Thoracic aorta (tissue), 2 donors: Measurements from ENCODE around the gene IER3. TPM values are rescaled to one million over a fixed set of nuclear protein-coding genes. Genes with fewer than 3 reads are reported as not detected.

Experiments used
- ATAC-seq: fragments of 150-250 bp; one replicate; pipeline ENCODE4 v1.8.0; 2017; ENCODE audit warnings: low read depth; ENCODE audit not compliant: insufficient number of reproducible peaks, low FRiP score
- DNase-seq: peaks from one replicate; pipeline ENCODE4 v3.0.0-alpha.2; 2020; ENCODE audit warnings: low spot score
- H3K27ac ChIP-seq, 2 donors: fragments of 200-600 bp; sonication (generic); 1 replicate in 1 of 2; 2 replicates in 1 of 2; pipeline ENCODE4 v1.5.1; 2016; ENCODE audit warnings: mild to moderate bottlenecking in 2 of 2, moderate library complexity in 2 of 2
- H3K27me3 ChIP-seq: fragments of 200-600 bp; sonication (generic); replicated peaks from 2 replicates; pipeline ENCODE4 v1.6.0; 2016; ENCODE audit warnings: mild to moderate bottlenecking; ENCODE audit not compliant: insufficient read depth
- H3K36me3 ChIP-seq: fragments of 200-600 bp; sonication (generic); one replicate; pipeline ENCODE4 v1.5.1; 2016
- H3K4me1 ChIP-seq, 2 donors: fragments of 200-600 bp; sonication (generic); 1 replicate in 1 of 2; 2 replicates in 1 of 2; pipeline versions ENCODE4 v1.5.1 to v1.6.0; 2016; ENCODE audit warnings: low read depth in 2 of 2, mild to moderate bottlenecking in 1 of 2; ENCODE audit not compliant: control insufficient read depth in 1 of 2
- H3K4me3 ChIP-seq: fragments of 200-600 bp; sonication (generic); 2 replicates; pipeline ENCODE4 v1.5.1; 2016; ENCODE audit warnings: mild to moderate bottlenecking
- H3K9me3 ChIP-seq: fragments of 200-600 bp; sonication (generic); 2 replicates; pipeline ENCODE4 v1.5.1; 2016
- total RNA-seq, 2 donors: library from RNA; depleted of rRNA; stranded (reverse); fragments of >200 nt; gene quantifications; one replicate each; pipeline versions ENCODE4 v1.1.0 to v1.2.3, GENCODE V29; 2016
- TF ChIP-seq, protein P1 (sequence below): fragments of 200-600 bp; sonication (generic); IDR thresholded peaks from one replicate; pipeline ENCODE4 v1.5.1; 2019; ENCODE audit warnings: antibody characterized with exemption

IER3 gene
- total RNA-seq, 2 donors from 2014 or later, result 43.5 to 43.8 TPM

DNA sequence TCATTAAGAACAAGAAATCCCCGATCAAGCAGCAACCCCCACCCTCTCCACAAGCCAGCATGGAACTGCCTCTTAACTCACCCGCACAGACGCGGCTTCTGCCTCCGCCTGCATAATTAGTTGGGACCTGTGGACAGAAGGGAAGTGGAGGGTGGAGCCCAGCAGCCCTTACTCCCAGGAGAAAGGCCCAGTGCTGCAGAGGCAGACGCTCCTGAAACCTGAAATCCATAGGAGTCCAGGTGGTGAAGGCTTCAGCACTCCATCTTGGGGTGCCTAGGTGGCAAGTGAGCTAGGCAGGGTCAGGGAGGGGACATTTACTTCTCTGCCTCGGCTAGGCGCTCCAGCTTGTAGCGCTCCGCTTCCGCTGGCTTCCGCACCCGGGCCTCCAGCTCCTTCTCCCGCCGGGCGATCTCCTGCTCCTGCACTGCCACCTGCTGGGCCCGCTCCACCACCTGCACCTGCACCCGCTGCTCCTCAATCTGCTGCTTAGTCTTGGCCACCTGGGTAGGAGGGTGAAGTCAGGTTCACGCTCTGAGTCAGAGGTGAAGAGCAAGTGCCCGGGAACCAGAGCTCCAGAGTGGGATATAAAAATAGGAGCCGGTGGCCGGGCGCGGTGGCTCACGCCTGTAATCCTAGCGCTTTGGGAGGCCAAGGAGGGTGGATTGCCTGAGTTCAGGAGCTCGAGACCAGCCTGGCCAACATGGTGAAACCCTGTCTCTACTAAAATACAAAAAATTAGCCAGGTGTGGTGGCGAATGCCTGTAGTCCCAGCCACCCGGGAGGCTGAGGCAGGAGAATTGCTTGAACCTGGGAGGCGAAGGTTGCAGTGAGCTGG lies 13.5 kb downstream of the IER3 start:
- peaks cover 3 to 26% of the 10 kb centered on the region in 2 donors for H3K4me1 ChIP-seq
- DNase-seq (no peak), ATAC-seq (no peak)
- no peaks in the 10 kb centered on the region for H3K27me3 ChIP-seq
- H3K36me3 ChIP-seq, result peaks cover 74% of the 10 kb centered on the region
- no peak overlapping the region for H3K4me3 ChIP-seq
- peak overlapping the region; percentile 34 to 50 for H3K27ac ChIP-seq
- TF ChIP-seq, protein P1, sequence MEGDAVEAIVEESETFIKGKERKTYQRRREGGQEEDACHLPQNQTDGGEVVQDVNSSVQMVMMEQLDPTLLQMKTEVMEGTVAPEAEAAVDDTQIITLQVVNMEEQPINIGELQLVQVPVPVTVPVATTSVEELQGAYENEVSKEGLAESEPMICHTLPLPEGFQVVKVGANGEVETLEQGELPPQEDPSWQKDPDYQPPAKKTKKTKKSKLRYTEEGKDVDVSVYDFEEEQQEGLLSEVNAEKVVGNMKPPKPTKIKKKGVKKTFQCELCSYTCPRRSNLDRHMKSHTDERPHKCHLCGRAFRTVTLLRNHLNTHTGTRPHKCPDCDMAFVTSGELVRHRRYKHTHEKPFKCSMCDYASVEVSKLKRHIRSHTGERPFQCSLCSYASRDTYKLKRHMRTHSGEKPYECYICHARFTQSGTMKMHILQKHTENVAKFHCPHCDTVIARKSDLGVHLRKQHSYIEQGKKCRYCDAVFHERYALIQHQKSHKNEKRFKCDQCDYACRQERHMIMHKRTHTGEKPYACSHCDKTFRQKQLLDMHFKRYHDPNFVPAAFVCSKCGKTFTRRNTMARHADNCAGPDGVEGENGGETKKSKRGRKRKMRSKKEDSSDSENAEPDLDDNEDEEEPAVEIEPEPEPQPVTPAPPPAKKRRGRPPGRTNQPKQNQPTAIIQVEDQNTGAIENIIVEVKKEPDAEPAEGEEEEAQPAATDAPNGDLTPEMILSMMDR, result peak; percentile 43
- no peaks in the 10 kb centered on the region for H3K9me3 ChIP-seq

DNA sequence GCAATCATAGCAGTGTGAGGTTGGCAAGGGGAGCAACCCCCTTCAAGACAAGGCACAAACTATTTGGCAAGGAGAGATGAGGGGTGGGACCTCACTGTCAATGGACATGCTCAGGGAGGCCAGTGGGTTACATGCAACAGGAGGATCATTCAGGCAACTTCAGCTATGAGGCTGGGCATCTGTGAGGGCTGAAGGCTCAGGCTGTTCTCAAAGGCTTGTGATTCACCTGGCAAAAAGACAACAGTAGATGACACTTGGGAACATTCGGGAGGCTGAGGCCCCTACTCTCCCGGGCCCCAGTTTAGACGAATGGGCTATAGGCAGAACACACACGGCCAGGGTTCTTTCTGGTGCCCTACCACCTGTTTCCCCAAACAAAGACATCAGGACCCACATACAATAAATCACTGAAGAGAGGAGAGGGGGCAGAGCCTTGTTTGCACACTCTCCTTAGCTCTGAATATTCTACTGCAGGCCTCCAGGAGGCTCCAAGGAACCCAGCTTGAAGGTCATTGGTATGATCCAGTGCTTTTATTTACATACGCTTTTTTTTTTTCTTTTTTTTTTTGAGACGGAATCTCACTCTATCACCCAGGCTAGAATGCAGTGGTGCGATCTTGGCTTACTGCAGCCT lies 16.3 kb downstream of the IER3 start:
- H3K27me3 ChIP-seq, result no peaks in the 10 kb centered on the region
- H3K9me3 ChIP-seq, result no peaks in the 10 kb centered on the region
- peaks cover 12 to 50% of the 10 kb centered on the region in 2 donors for H3K4me1 ChIP-seq
- TF ChIP-seq, protein P1, result peak; percentile 10
- DNase-seq, result no peak
- H3K27ac ChIP-seq, result peak overlapping the region in 1 of 2 donors; percentile 32
- H3K36me3 ChIP-seq, result peaks cover 77% of the 10 kb centered on the region
- no peak overlapping the region for H3K4me3 ChIP-seq
- ATAC-seq, result no peak

DNA sequence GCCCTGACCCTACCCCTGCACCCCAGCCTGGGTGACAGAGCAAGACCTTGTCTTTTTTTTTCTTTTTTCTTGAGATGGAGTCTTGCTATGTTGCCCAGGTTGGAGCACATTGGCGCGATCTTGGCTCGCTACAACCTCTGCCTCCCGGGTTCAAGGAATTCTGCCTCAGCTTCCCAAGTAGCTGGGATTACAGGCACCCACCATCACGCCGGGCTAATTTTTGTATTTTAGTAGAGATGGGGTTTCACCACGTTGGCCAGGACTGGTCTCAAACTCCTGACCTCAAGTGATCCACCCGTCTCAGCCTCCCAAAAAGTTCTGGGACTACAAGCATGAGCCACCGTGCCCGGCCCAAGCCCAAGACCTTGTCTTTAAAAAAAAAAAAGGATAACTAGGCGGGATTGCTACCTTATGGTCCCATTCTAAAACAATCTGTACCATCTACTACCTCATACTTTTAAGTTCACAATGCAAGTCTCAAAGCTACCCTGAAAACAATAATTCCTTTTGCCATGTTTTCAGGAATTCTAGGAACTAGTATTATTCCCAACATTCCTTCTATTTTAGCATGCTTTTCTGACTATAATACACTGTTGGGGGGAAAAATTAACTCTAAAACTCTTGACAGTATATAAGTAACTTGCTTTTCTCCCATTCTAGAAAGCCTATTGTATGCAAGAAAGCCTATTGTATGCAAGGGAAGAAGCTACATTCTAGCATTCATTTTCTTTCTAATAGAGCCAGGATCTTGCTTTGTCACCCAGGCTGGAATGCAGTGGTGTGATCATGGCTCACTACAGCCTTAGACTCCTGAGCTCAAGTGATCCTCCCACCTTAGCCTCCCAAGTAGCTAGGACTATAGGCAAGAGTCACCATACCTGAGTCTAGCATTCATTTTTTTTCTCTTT lies 17.6 kb downstream of the IER3 start:
- Histone ChIP-seq H3K4me3 (no peak overlapping the region), H3K4me1 (peaks cover 12 to 61% of the 10 kb centered on the region in 2 donors), H3K9me3 (no peaks in the 10 kb centered on the region), H3K36me3 (peaks cover 68% of the 10 kb centered on the region), H3K27ac (peak overlapping the region in 1 of 2 donors; percentile 36), H3K27me3 (no peaks in the 10 kb centered on the region)
- TF ChIP-seq, protein P1, result no peak
- DNase-seq (no peak), ATAC-seq (no peak)

DNA sequence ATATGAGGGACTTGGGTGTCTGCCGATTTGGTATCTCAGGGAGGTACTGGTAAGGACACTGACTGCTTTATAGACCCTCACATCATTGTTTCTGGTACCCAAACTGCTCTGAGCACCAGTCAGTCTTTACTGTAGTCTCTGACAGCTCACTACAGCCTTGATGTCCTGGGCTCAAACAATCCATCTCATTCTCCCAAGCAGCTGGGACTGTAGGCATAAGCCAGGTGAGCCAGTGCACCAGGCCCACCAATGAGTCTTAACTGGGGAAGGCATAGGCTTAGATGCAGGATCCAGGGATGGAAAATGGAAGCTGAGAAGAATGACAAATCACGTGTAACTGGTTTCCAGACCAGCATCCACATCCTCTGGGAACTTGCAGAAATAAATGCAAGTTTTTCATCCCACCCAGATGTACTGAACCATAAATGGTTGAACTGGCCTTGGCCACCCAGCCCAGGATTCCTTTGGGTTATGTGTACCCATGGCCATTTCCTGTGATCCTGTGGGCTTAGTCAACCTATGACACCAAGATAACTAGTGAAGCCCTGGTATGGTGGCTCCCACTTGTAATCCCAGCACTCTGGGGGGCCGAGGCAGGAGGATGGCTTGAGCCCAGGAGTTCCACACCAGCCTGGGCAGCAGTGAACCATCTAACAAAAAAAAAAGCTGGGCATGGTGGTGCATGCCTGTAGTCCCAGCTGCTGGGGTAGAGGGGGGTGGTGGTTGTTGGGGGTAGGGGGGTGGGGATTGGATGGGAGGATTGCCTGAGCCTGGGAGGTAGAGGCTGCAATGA lies 18.4 kb downstream of the IER3 start:
- H3K27ac ChIP-seq, result peak overlapping the region; percentile 26 to 40
- no peak overlapping the region for H3K4me3 ChIP-seq
- H3K36me3 ChIP-seq, result peaks cover 67% of the 10 kb centered on the region
- no peaks in the 10 kb centered on the region for H3K9me3 ChIP-seq
- no peaks in the 10 kb centered on the region for H3K27me3 ChIP-seq
- peaks cover 12 to 60% of the 10 kb centered on the region in 2 donors for H3K4me1 ChIP-seq
- no peak for ATAC-seq
- TF ChIP-seq, protein P1, result no peak
- DNase-seq, result no peak
